Activated naive CD8-positive, alpha-beta T cell treated with anti-CD3 and anti-CD28 coated beads, Interleukin-2, amount 10 ng/mL, durations not matched to agents 7 days and 5 days (primary cell): Measurements from ENCODE around the gene CHAC1. TPM values are rescaled to one million over a fixed set of nuclear protein-coding genes. Genes with fewer than 3 reads are reported as not detected.
A peak's percentile ranks its signal among the peaks of the same experiment; 100 is the strongest.

Experiments used
- ATAC-seq: fragments of 150-1000 bp; cut with Tn5 transposase; one replicate; pipeline ENCODE4 v1.10.0; 2021; ENCODE audit warnings: low read depth, moderate library complexity
- POLR2A ChIA-PET: fragments of 350-600 bp; sonication (Branson Sonifier 250); formaldehyde crosslinking; loops from one replicate; lab custom pipeline; 2021; ENCODE audit warnings: antibody characterized with exemption; lab: Charles Lee
- DNase-seq: peaks from one replicate; pipeline ENCODE4 v3.0.0; 2021
- H3K27ac Mint-ChIP-seq: one replicate; pipeline ENCODE4 v1.8.0; 2022; ENCODE audit warnings: mild to moderate bottlenecking, mixed read lengths
- H3K27me3 Mint-ChIP-seq: one replicate; pipeline ENCODE4 v1.8.0; 2022; ENCODE audit warnings: mild to moderate bottlenecking, moderate library complexity, mixed read lengths
- H3K36me3 Mint-ChIP-seq: one replicate; pipeline ENCODE4 v1.8.0; 2021; ENCODE audit warnings: mild to moderate bottlenecking, mixed read lengths
- H3K4me1 Mint-ChIP-seq: one replicate; pipeline ENCODE4 v1.8.0; 2021; ENCODE audit warnings: mixed read lengths
- H3K4me3 Mint-ChIP-seq: one replicate; pipeline ENCODE4 v1.8.0; 2022; ENCODE audit warnings: mild to moderate bottlenecking, moderate library complexity, mixed read lengths
- H3K9me3 Mint-ChIP-seq: one replicate; pipeline ENCODE4 v1.8.0; 2021; ENCODE audit warnings: mixed read lengths
- total RNA-seq, 2 experiments: library from RNA; stranded (reverse); gene quantifications; one replicate each; pipeline ENCODE4 v1.2.3, GENCODE V29; 2021

The CHAC1 gene
- total RNA-seq, 2 experiments from 2014 or later: 13.9 to 14.1 TPM

DNA sequence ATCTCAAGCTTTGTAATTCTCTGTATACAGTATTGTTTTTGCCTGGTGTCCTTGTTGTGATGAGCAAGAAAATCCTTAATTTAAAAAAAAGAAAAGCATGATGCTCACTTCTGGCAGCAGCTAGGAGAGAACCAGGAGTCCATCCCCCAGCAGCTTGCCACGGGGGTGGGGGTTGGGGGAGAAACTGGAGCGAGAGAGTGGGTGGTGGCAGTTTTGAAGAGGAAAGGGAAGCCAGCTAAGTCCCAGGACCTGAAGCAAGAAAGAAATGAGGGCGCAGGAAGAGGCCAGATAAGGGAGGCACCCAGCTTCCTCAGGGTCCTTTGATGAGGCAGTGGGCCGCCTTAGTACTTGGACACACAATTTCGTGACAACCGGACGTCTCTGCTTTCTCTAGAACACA lies 23.5 kb downstream of the CHAC1 start:
- POLR2A ChIA-PET: no interaction called here
- H3K4me3 Mint-ChIP-seq: no peak overlapping the region
- DNase-seq: no peak
- H3K36me3 Mint-ChIP-seq: peaks cover 16% of the 10 kb centered on the region
- no peaks in the 10 kb centered on the region for H3K9me3 Mint-ChIP-seq
- peaks cover 7% of the 10 kb centered on the region for H3K4me1 Mint-ChIP-seq
- no peak overlapping the region for H3K27ac Mint-ChIP-seq
- no peaks in the 10 kb centered on the region for H3K27me3 Mint-ChIP-seq
- ATAC-seq: no peak

DNA sequence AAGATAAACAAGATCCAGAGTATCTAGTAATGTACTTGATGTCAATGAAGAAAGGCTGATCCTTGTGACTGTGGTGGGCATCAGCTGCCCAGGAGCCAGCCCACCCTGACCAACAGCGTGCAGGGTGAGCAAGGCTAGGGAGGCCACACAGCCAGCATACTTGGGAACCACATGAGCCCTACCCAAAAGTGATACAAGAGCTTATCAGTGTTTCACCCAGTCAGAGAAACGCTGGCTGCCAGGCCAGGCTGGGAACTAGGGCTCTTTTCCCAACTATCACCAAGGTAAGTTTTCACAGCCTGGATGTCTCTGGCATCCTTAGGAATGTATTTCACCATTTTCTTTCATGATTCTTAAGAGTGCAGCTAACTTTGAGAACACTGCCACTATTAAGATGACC lies 24.9 kb downstream of the CHAC1 start:
- Mint-ChIP-seq H3K36me3 (peaks cover 22% of the 10 kb centered on the region), H3K4me1 (peaks cover 4% of the 10 kb centered on the region), H3K27ac (peak overlapping the region; percentile 28), H3K27me3 (no peaks in the 10 kb centered on the region), H3K4me3 (no peak overlapping the region), H3K9me3 (no peaks in the 10 kb centered on the region)
- ATAC-seq: no peak
- no peak for DNase-seq
- POLR2A ChIA-PET: interaction anchor here (0.6 kb wide), 1 partner anchor 259 kb away, joined by 3 read pairs; no protein-coding TSS in a partner anchor

DNA sequence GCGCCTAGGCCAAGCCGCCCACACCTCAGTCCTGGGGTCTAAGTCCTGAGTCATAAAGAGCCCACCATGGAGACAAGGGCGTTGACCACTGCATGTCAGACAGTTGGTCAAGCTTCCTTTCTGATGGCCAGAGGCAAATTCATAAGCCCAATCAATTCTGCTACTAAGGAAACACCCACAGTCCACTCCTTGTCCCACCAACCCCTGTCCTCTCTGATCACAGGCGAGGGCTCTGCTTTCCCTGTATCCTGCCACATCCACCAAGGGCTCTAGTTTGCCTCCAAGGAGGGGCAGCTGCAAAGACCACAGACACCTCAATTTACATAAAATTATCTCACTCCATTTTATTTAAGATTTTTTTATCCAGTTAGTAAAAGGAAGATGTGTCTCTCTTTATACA lies 25.3 kb downstream of the CHAC1 start:
- H3K4me3 Mint-ChIP-seq: no peak overlapping the region

DNA sequence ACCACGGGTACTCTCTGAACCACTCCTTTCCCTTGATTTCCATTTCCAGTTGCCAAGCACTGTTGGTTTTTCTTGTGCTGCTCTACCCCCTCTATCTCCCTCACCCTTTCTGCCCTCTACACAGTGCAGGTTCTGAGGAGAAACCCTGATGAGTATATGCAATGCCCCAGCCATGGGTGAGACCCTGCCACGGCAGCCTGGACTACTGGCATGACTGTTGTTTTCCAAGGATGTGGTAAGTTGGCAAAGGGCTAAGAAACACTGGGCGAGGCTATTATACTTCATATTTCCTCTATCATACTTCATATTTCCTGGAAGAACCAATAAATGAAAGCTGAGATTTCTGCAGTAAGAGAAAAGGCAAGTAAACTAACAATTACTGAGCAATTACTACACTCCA lies 27.9 kb downstream of the CHAC1 start:
- peaks cover 26% of the 10 kb centered on the region for H3K36me3 Mint-ChIP-seq
- H3K4me1 Mint-ChIP-seq: peaks cover 4% of the 10 kb centered on the region
- no peak overlapping the region for H3K4me3 Mint-ChIP-seq
- H3K9me3 Mint-ChIP-seq: no peaks in the 10 kb centered on the region
- ATAC-seq (no peak), DNase-seq (no peak)
- no peaks in the 10 kb centered on the region for H3K27me3 Mint-ChIP-seq
- POLR2A ChIA-PET: no interaction called here
- H3K27ac Mint-ChIP-seq: peak overlapping the region; percentile 61

More for the DNA sequence above, 25.3 kb downstream of the CHAC1 start:
- POLR2A ChIA-PET: no interaction called here
- Mint-ChIP-seq H3K4me1 (peaks cover 4% of the 10 kb centered on the region), H3K36me3 (peaks cover 23% of the 10 kb centered on the region), H3K9me3 (no peaks in the 10 kb centered on the region), H3K27ac (peak overlapping the region; percentile 28), H3K27me3 (no peaks in the 10 kb centered on the region)
- no peak for ATAC-seq
- DNase-seq: no peak

DNA sequence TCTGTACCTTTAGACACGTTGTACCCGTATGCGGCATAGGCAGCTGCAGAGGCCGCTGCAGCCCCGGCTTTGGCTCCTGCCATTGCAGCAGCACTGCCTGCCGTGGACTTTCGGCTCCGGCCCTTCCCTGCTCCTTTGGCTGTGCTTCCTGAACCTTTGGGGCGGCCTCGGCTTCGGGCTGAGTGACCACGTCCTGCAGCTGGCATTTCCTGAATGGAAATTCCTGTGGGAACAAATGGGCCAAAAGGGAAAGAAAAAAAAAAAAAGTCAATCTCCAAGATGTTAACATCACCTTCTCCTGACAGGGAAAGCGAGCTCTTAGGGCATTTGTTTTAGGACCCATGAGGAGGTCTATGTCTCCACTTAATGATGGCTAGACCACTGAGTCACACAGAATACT lies 29.6 kb downstream of the CHAC1 start:
- POLR2A ChIA-PET: interaction anchor here (0.8 kb wide), 1 partner anchor 88 kb away, joined by 3 read pairs; no protein-coding TSS in a partner anchor
- H3K4me3 Mint-ChIP-seq: no peak overlapping the region
- peaks cover 4% of the 10 kb centered on the region for H3K4me1 Mint-ChIP-seq
- ATAC-seq (no peak), DNase-seq (no peak)
- H3K27ac Mint-ChIP-seq: no peak overlapping the region
- no peaks in the 10 kb centered on the region for H3K9me3 Mint-ChIP-seq
- no peaks in the 10 kb centered on the region for H3K27me3 Mint-ChIP-seq
- peaks cover 32% of the 10 kb centered on the region for H3K36me3 Mint-ChIP-seq

DNA sequence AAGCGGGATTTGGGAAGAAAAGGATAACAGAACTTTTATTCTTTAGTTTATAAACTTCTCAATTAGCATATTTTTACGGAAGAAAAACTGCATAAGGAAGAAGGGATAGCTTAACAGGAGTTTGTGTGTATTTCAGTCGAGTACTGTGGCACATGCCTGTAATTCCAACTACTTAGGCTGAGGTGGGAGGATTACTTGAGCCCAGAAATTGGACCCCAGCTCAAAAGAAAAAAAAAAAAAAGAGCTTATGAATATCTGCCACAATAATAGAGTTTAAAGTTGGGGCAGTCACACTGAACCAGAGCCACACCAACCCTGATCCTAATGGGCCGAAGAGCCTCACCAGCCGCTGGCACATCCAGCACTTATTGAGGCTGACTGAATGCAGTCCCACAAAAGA lies 31.1 kb downstream of the CHAC1 start:
- ATAC-seq: no peak
- H3K9me3 Mint-ChIP-seq: no peaks in the 10 kb centered on the region
- no peak overlapping the region for H3K27ac Mint-ChIP-seq
- H3K27me3 Mint-ChIP-seq: no peaks in the 10 kb centered on the region
- peaks cover 34% of the 10 kb centered on the region for H3K36me3 Mint-ChIP-seq
- H3K4me1 Mint-ChIP-seq: peaks cover 4% of the 10 kb centered on the region
- H3K4me3 Mint-ChIP-seq: no peak overlapping the region
- DNase-seq: no peak
- POLR2A ChIA-PET: no interaction called here

DNA sequence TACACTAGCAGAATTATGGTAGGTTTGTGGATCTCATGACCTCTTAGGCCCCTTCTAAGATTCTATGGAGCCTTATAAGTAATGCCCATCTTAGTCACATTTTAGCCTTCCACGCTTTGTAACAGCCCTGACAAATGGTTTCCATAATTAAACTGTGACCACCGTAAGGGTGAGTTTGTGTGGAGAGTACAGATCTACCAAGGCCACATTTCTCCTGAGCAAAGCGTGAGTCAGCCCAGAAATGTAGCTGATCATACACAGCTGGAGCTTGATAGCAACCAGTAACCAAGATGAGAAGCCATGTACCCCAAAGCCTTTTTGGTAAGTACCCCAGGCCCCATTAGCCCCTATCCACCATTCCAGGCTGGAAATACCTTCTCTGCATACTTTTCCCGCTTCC lies 31.7 kb downstream of the CHAC1 start:
- no peak for ATAC-seq
- Mint-ChIP-seq H3K27me3 (no peaks in the 10 kb centered on the region), H3K4me1 (peaks cover 4% of the 10 kb centered on the region), H3K9me3 (no peaks in the 10 kb centered on the region), H3K27ac (no peak overlapping the region), H3K36me3 (peaks cover 33% of the 10 kb centered on the region), H3K4me3 (no peak overlapping the region)
- POLR2A ChIA-PET: no interaction called here
- DNase-seq: no peak

DNA sequence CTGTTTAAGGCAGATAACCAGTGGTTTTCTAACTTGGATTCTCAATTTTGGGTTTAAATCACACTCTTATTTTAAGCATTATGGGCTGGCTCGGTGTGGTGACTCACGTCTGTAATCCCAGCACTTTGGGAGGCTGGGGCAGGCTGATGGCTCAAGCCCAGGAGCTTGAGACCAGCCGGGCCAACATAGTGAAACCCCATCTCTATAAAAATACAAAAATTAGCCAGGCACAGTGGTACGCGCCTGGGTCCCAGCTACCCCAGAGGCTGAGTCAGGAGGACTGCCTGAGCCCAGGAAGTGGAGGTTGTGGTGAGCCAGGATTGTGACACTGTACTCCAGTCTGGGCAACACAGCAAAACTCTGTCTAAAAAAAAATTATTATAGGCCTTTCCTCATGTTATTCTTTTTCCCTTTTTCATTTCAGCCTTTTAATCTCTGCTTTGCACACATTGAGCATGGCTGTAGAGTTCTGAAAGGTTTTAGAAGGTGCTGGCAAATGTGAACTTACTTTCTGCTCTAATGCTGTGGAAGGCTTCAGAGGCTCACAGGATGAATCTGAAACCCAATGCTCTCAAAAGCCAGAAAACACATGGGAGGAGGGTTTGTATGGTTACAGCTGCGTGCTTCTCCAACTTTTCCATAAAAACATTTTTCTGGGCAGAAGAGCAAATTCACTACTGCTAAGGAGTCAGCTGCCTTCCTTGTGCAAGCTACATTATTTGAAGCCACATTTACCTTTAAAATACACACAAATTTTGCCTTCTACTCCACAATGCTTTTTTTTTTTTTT lies 32.5 kb downstream of the CHAC1 start:
- Mint-ChIP-seq H3K27ac (no peak overlapping the region), H3K4me1 (peaks cover 5% of the 10 kb centered on the region), H3K27me3 (no peaks in the 10 kb centered on the region), H3K9me3 (no peaks in the 10 kb centered on the region), H3K36me3 (peaks cover 37% of the 10 kb centered on the region), H3K4me3 (no peak overlapping the region)
- ATAC-seq (peak; percentile 30), DNase-seq (no peak)
- POLR2A ChIA-PET: interaction anchor here (0.6 kb wide), 1 partner anchor 24 kb away, joined by 3 read pairs; no protein-coding TSS in a partner anchor

DNA sequence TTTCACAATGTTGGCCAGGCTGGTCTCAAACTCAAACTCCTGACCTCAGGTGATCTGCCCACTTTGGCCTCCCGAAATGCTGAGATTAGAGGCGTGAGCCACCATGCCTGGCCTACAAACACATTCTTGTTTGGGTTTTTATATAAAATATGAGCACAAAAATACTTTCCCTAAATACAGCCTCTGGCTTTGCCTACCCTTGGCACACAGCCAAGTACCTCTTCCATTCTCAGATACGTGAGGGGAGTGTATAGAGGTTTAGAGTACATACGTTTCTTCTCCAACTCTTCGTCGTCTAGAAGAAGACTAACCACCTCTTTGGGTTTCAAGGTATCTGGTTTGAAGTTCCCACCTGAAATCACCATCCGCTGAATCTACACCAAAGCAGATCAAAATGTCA lies 33.5 kb downstream of the CHAC1 start:
- POLR2A ChIA-PET: no interaction called here
- Mint-ChIP-seq H3K27me3 (no peaks in the 10 kb centered on the region), H3K36me3 (peaks cover 40% of the 10 kb centered on the region), H3K9me3 (no peaks in the 10 kb centered on the region), H3K4me3 (no peak overlapping the region), H3K4me1 (peaks cover 4% of the 10 kb centered on the region), H3K27ac (no peak overlapping the region)
- ATAC-seq (no peak), DNase-seq (no peak)

DNA sequence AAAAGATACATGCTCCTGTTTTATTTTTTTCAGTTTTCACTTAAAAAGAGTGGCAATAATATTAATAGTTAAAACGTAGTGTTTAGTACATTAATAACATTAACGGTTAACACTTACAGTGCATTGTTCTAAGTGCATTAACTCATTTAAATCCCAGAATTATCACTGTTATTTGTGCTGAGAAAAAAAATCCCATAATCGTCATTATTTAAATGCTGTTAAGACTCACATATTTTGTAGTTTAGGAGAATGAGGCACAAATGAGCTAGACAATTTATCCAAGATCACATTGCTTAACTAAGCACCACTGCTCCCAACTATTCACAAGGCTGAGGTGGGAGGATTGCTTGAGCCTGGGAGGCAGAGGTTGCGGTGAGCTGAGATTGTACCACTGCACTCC lies 34.9 kb downstream of the CHAC1 start:
- ATAC-seq (no peak), DNase-seq (no peak)
- peaks cover 3% of the 10 kb centered on the region for H3K4me1 Mint-ChIP-seq
- POLR2A ChIA-PET: no interaction called here
- H3K36me3 Mint-ChIP-seq: peaks cover 34% of the 10 kb centered on the region
- H3K4me3 Mint-ChIP-seq: no peak overlapping the region
- H3K27ac Mint-ChIP-seq: no peak overlapping the region
- no peaks in the 10 kb centered on the region for H3K27me3 Mint-ChIP-seq
- H3K9me3 Mint-ChIP-seq: no peaks in the 10 kb centered on the region

DNA sequence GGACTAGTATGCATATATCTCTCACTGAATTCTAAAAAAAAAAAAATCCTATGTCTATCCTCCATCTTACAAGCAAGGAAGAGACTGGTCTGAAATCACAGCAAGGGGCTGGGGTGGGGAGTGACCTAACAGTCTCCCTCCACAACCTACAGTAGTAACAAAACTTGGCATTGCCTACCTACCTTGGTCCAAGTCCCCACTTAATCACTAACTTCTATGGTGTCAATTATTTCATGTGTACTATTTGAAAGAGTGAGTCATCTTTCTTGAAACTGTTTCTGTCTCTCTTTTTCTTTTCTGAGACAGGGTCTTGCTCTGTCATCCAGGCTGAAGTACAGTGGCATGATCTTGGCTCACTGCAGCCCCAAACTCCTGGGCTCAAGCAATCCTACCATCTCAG lies 36.8 kb downstream of the CHAC1 start:
- Mint-ChIP-seq H3K4me3 (no peak overlapping the region), H3K4me1 (peaks cover 5% of the 10 kb centered on the region), H3K36me3 (peaks cover 37% of the 10 kb centered on the region), H3K27ac (no peak overlapping the region), H3K9me3 (no peaks in the 10 kb centered on the region), H3K27me3 (no peaks in the 10 kb centered on the region)
- ATAC-seq (no peak), DNase-seq (no peak)
- POLR2A ChIA-PET: no interaction called here

DNA sequence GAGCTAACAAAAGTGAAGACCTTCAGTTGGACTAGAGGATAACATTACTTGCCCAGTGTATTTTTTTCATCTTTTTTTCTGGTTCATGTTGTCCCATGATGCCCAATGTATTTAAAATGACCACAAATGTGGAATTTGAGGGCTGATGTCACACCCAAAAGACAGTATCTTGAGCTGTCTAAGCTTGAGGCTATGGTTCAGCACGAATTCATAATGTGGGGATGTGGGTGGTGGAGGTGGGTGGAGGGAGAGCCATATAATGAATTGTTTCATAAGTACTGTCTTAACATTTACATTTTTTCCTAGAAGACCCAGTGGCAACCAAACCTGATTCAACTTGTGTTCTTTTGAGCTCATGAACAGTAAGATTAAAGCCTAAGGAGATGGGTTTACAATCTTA lies 37.5 kb downstream of the CHAC1 start:
- POLR2A ChIA-PET: interaction anchor here (0.6 kb wide), 1 partner anchor 213 kb away, joined by 4 read pairs; no protein-coding TSS in a partner anchor
- Mint-ChIP-seq H3K4me1 (peaks cover 11% of the 10 kb centered on the region), H3K27me3 (no peaks in the 10 kb centered on the region), H3K9me3 (no peaks in the 10 kb centered on the region), H3K36me3 (peaks cover 38% of the 10 kb centered on the region), H3K27ac (no peak overlapping the region), H3K4me3 (no peak overlapping the region)
- no peak for DNase-seq
- no peak for ATAC-seq

DNA sequence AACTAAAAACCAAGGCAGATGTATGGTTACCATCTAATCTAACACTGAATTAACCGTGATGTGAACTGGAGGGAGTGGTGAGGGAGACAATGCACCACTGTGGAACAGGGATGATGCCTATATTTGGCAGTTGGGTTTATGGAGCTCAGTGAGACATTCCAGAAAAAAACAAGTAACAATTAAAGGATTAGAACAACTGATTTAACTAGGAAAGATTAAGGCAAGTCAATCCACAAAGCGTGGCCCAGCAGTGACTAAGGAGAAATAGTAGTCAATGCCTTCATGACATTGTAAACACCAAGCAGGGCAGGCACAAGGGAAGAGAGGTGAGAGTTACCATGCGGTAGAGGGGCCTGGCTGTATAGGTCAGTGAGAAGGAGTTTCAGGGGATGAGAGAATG lies 38.1 kb downstream of the CHAC1 start:
- Mint-ChIP-seq H3K4me1 (peaks cover 14% of the 10 kb centered on the region), H3K36me3 (peaks cover 39% of the 10 kb centered on the region), H3K4me3 (no peak overlapping the region), H3K27ac (no peak overlapping the region), H3K27me3 (no peaks in the 10 kb centered on the region), H3K9me3 (no peaks in the 10 kb centered on the region)
- POLR2A ChIA-PET: interaction anchor here (0.6 kb wide), 1 partner anchor 213 kb away, joined by 4 read pairs; no protein-coding TSS in a partner anchor
- DNase-seq (no peak), ATAC-seq (no peak)

DNA sequence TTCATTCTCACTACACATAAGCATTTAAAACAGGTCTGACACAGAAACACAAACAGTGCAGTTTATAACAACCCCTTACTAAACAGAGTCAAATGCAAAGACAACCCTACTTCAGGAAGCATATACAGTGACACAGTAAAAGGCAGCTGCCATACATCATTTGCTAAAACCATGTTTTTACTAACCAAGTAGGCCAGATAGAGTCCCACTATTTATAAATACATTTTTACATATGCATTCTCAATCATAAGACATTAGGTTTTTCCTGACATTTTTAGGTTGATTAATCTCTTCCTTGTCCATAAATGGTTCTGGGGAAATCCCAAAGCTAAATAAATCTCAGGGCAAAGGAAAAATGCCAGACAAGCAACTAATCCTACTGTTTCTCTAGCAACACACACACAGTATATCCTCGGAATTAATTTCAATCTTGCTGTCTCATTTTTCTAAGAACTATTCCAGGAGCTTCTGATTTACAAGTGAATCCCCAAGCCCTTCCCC lies 39.0 kb downstream of the CHAC1 start:
- Mint-ChIP-seq H3K9me3 (no peaks in the 10 kb centered on the region), H3K4me1 (peaks cover 14% of the 10 kb centered on the region), H3K27ac (no peak overlapping the region), H3K4me3 (no peak overlapping the region), H3K36me3 (peaks cover 40% of the 10 kb centered on the region), H3K27me3 (no peaks in the 10 kb centered on the region)
- POLR2A ChIA-PET: no interaction called here
- DNase-seq: no peak
- ATAC-seq: no peak
